Neutrophil (primary cell): ENCODE results near the gene DDX11.
"Not testable (repeated sequence)": the region's sequence is repeated elsewhere in the genome, so short reads cannot be mapped to it uniquely, and the experiment has no call there.

ENCODE experiments used
- H3K27ac ChIP-seq: fragments of 200-600 bp; sonication (generic); 2 replicates; pipeline ENCODE4 v1.5.1; 2016; ENCODE audit warnings: mild to moderate bottlenecking, moderate library complexity
- H3K27me3 ChIP-seq: fragments of 200-600 bp; sonication (generic); 2 replicates; pipeline ENCODE4 v1.6.0; 2016; ENCODE audit warnings: mild to moderate bottlenecking
- H3K36me3 ChIP-seq: fragments of 200-600 bp; sonication (generic); 2 replicates; pipeline ENCODE4 v1.5.1; 2017
- H3K4me1 ChIP-seq, 2 experiments: fragments of 200-600 bp in 1 of 2; sonication (generic) in 1 of 2; 1 replicate in 1 of 2; 2 replicates in 1 of 2; pipeline versions ENCODE4 v1.5.1 to v1.6.1; 2013 to 2016; ENCODE audit warnings: low read depth in 1 of 2, low read length in 1 of 2, mild to moderate bottlenecking in 1 of 2, moderate library complexity in 1 of 2; ENCODE audit not compliant: control insufficient read depth in 1 of 2, insufficient read depth in 1 of 2
- H3K4me3 ChIP-seq, 2 experiments: fragments of 200-600 bp in 1 of 2; sonication (generic) in 1 of 2; 1 replicate in 1 of 2; 2 replicates in 1 of 2; pipeline ENCODE4 v1.5.1; 2013 to 2016; ENCODE audit warnings: low read depth in 1 of 2, low read length in 1 of 2, mild to moderate bottlenecking in 1 of 2, moderate library complexity in 1 of 2
- H3K9me3 ChIP-seq: fragments of 200-600 bp; sonication (generic); 2 replicates; pipeline ENCODE4 v1.5.1; 2016
- CTCF ChIP-seq: fragments of 200-600 bp; sonication (generic); IDR thresholded peaks from 2 replicates; pipeline ENCODE4 v1.5.1; 2016; ENCODE audit warnings: antibody characterized with exemption

The DDX11 gene

GRCh38 chr12:31086032-31086431, 12.4 kb downstream of the DDX11 start:
- not testable (repeated sequence) for H3K27ac ChIP-seq, H3K9me3 ChIP-seq, H3K27me3 ChIP-seq, H3K4me3 ChIP-seq, H3K4me1 ChIP-seq
- peaks cover 25% of the 10 kb centered on the region for H3K36me3 ChIP-seq

- peaks cover 35% of the 10 kb centered on the region for H3K36me3 ChIP-seq
- not testable (repeated sequence) for H3K9me3 ChIP-seq, H3K27ac ChIP-seq, H3K4me3 ChIP-seq, H3K4me1 ChIP-seq, H3K27me3 ChIP-seq
Observed at GRCh38 chr12:31087486-31087885, 13.8 kb downstream of the DDX11 start.

GRCh38 chr12:31087956-31088355, 14.3 kb downstream of the DDX11 start:
- not testable (repeated sequence) for H3K27ac ChIP-seq, H3K4me1 ChIP-seq, H3K4me3 ChIP-seq, H3K9me3 ChIP-seq, H3K27me3 ChIP-seq
- peaks cover 38% of the 10 kb centered on the region for H3K36me3 ChIP-seq

- peaks cover 35% of the 10 kb centered on the region for H3K36me3 ChIP-seq
- H3K27me3 ChIP-seq, result no peaks in the 10 kb centered on the region
- H3K9me3 ChIP-seq, result no peaks in the 10 kb centered on the region
- TF ChIP-seq CTCF, result no peak
- H3K27ac ChIP-seq, result no peak overlapping the region
- H3K4me1 ChIP-seq, result no peaks in the 10 kb centered on the region
- no peak overlapping the region for H3K4me3 ChIP-seq
Observed at GRCh38 chr12:31089072-31089471, 15.4 kb downstream of the DDX11 start.

GRCh38 chr12:31091629-31092028, 18.0 kb downstream of the DDX11 start:
- H3K9me3 ChIP-seq, H3K27ac ChIP-seq, H3K4me1 ChIP-seq, H3K4me3 ChIP-seq, H3K27me3 ChIP-seq: not testable (repeated sequence)
- H3K36me3 ChIP-seq, result peaks cover 27% of the 10 kb centered on the region

GRCh38 chr12:31092718-31093117, 19.1 kb downstream of the DDX11 start:
- H3K4me1 ChIP-seq, H3K9me3 ChIP-seq, H3K4me3 ChIP-seq, H3K27me3 ChIP-seq, H3K27ac ChIP-seq: not testable (repeated sequence)
- peaks cover 33% of the 10 kb centered on the region for H3K36me3 ChIP-seq

GRCh38 chr12:31095080-31095860, 21.6 kb downstream of the DDX11 start:
- peaks cover 30% of the 10 kb centered on the region for H3K36me3 ChIP-seq
- not testable (repeated sequence) for H3K27me3 ChIP-seq, H3K27ac ChIP-seq, H3K4me1 ChIP-seq, H3K4me3 ChIP-seq, H3K9me3 ChIP-seq

- H3K36me3 ChIP-seq, result peaks cover 35% of the 10 kb centered on the region
- not testable (repeated sequence) for H3K4me3 ChIP-seq, H3K27me3 ChIP-seq, H3K9me3 ChIP-seq, H3K4me1 ChIP-seq, H3K27ac ChIP-seq
Observed at GRCh38 chr12:31096251-31097065, 22.8 kb downstream of the DDX11 start.

GRCh38 chr12:31097819-31098218, 24.2 kb downstream of the DDX11 start:
- not testable (repeated sequence) for H3K27me3 ChIP-seq, H3K4me3 ChIP-seq, H3K27ac ChIP-seq, H3K4me1 ChIP-seq, H3K9me3 ChIP-seq
- peaks cover 32% of the 10 kb centered on the region for H3K36me3 ChIP-seq

- peaks cover 34% of the 10 kb centered on the region for H3K36me3 ChIP-seq
- H3K4me1 ChIP-seq, H3K27ac ChIP-seq, H3K4me3 ChIP-seq, H3K9me3 ChIP-seq, H3K27me3 ChIP-seq: not testable (repeated sequence)
Observed at GRCh38 chr12:31098363-31098762, 24.7 kb downstream of the DDX11 start.

- H3K4me1 ChIP-seq, H3K27ac ChIP-seq, H3K9me3 ChIP-seq, H3K27me3 ChIP-seq, H3K4me3 ChIP-seq: not testable (repeated sequence)
- H3K36me3 ChIP-seq, result peaks cover 39% of the 10 kb centered on the region
Observed at GRCh38 chr12:31098771-31099170, 25.1 kb downstream of the DDX11 start.

GRCh38 chr12:31099434-31099833, 25.8 kb downstream of the DDX11 start:
- not testable (repeated sequence) for H3K4me1 ChIP-seq, H3K27ac ChIP-seq, H3K9me3 ChIP-seq, H3K27me3 ChIP-seq, H3K4me3 ChIP-seq
- peaks cover 42% of the 10 kb centered on the region for H3K36me3 ChIP-seq
